Right lobe of liver (tissue), 6 donors: ENCODE results near the gene TM4SF5. TPM values are rescaled to one million over a fixed set of nuclear protein-coding genes. Genes with fewer than 3 reads are reported as not detected.

Experiments used
- ATAC-seq, 4 donors: fragments of 200-7000 bp; cut with Tn5 transposase; one replicate each; pipeline ENCODE4 v1.9.1; 2020; ENCODE audit warnings: mild to moderate bottlenecking in 4 of 4, moderate library complexity in 4 of 4
- DNase-seq, 3 donors: peaks; one replicate each; pipeline ENCODE4 v3.0.0-alpha.2; 2020
- H3K27ac ChIP-seq, 3 donors: fragments of 200-600 bp; one replicate each; pipeline ENCODE4 v1.8.0; 2022
- H3K27me3 ChIP-seq, 2 donors: fragments of 200-600 bp; one replicate each; pipeline ENCODE4 v1.8.0; 2022
- H3K36me3 ChIP-seq, 4 donors: fragments of 200-600 bp; sonication (generic) in 1 of 4; one replicate each; pipeline versions ENCODE4 v1.5.1 to v1.8.0; 2017 to 2022; ENCODE audit warnings: control low read depth in 1 of 4
- H3K4me1 ChIP-seq, 4 donors: fragments of 200-600 bp; sonication (generic) in 1 of 4; one replicate each; pipeline versions ENCODE4 v1.5.1 to v1.8.0; 2017 to 2022; ENCODE audit warnings: control low read depth in 1 of 4
- H3K4me3 ChIP-seq, 3 donors: fragments of 200-600 bp; one replicate each; pipeline ENCODE4 v1.8.0; 2022
- H3K9me3 ChIP-seq, 4 donors: fragments of 200-600 bp; sonication (generic) in 1 of 4; one replicate each; pipeline versions ENCODE4 v1.5.1 to v1.8.0; 2017 to 2022; ENCODE audit warnings: control low read depth in 1 of 4
- POLR2A ChIP-seq: fragments of 450-650 bp; IDR thresholded peaks from one replicate; pipeline ENCODE4 v1.6.1; 2017; ENCODE audit warnings: antibody characterized with exemption, mild to moderate bottlenecking
- WGBS: methylation state at CpG from one replicate; pipeline ENCODE4 v1.1.6; 2018; ENCODE audit warnings: low coverage, low lambda C conversion rate; ENCODE audit not compliant: insufficient coverage; ENCODE audit errors: missing lambda C conversion rate; 5-methylcytosine and 5-hydroxymethylcytosine counted together
- intact Hi-C, 2 donors: fragments of 100-400 bp; cut with DNase I; formaldehyde crosslinking; loops; one replicate each; pipeline versions ENCODE4 v1.11.2 to v1.14.1; 2022
- total RNA-seq, 6 experiments: library from RNA; depleted of rRNA in 2 of 6; stranded (reverse); fragments of >200 nt in 2 of 6; fragmentation: NEBNext Ultra II Directional in 3 of 6; extraction: Animal tissue kit (Norgen Biotek cat#: 25700) in 3 of 6; gene quantifications; one replicate each; pipeline versions ENCODE4 v1.1.0 to v1.2.4, GENCODE V29; 2016 to 2023
- TF ChIP-seq, protein P1 (sequence below), 4 donors: fragments of 200-600 bp in 3 of 4; fragments of 450-650 bp in 1 of 4; IDR thresholded peaks; one replicate each; pipeline versions ENCODE4 v1.5.1 to v1.8.0; 2016 to 2022; ENCODE audit warnings: antibody characterized with exemption in 4 of 4, mild to moderate bottlenecking in 2 of 4
- donor health status: DM: no; HTN: yes; CAD: no.
- donor health status: DM: no; HTN: no; CAD: no.
- donor health status: DM: no; HTN: no; CAD: no.
- donor health status: DM: no; HTN: yes; CAD: no.
- donor health status: DM: no; HTN: yes; CAD: no.

The TM4SF5 gene
- total RNA-seq, 6 experiments from 2014 or later = 67.1 to 215 (median 112) TPM

DNA sequence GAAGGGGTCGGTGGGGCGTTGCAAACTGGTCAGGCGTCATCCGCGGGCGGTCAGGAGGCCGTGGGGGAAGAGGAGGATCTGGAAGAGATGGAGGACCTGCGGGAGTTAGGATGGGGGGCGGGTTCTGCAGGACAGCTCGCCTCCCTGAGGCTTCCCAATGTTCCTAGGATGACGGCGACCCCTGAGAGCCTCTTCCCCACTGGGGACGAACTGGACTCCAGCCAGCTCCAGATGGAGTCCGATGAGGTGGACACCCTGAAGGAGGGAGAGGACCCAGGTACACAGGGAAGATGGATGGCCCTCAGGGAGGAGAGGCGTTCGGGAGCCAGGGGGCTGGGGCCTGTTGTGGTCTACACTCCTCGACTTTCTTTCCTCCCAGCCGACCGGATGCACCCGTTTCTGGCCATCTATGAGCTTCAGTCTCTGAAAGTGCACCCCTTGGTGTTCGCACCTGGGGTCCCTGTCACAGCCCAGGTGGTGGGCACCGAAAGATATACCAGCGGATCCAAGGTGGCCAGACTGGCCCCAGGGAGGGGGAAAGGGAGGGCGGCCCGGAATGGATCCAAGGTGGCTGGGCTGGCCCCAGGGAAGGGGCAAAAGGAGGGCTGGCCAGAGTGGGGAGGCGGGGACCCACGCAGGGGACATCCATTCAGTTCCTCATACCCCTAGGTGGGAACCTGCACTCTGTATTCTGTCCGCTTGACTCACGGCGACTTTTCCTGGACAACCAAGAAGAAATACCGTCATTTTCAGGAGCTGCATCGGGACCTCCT, 36.1 kb downstream of the TM4SF5 start:
- no peak for DNase-seq
- peaks cover 0 to 12% (median 3%) of the 10 kb centered on the region in 4 donors for H3K4me1 ChIP-seq
- 3% methylated on average over 13 of the region's 32 CpGs for WGBS
- H3K36me3 ChIP-seq = no peaks in the 10 kb centered on the region
- TF ChIP-seq, protein P1, sequence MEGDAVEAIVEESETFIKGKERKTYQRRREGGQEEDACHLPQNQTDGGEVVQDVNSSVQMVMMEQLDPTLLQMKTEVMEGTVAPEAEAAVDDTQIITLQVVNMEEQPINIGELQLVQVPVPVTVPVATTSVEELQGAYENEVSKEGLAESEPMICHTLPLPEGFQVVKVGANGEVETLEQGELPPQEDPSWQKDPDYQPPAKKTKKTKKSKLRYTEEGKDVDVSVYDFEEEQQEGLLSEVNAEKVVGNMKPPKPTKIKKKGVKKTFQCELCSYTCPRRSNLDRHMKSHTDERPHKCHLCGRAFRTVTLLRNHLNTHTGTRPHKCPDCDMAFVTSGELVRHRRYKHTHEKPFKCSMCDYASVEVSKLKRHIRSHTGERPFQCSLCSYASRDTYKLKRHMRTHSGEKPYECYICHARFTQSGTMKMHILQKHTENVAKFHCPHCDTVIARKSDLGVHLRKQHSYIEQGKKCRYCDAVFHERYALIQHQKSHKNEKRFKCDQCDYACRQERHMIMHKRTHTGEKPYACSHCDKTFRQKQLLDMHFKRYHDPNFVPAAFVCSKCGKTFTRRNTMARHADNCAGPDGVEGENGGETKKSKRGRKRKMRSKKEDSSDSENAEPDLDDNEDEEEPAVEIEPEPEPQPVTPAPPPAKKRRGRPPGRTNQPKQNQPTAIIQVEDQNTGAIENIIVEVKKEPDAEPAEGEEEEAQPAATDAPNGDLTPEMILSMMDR (IDR thresholded peaks at IDR 0.05) = no peak
- no peak for TF ChIP-seq POLR2A
- ATAC-seq = peak; percentile 1 to 11 (median 3)
- peak overlapping the region; percentile 65 to 84 (median 76) for H3K4me3 ChIP-seq
- H3K9me3 ChIP-seq = no peaks in the 10 kb centered on the region
- H3K27me3 ChIP-seq = no peaks in the 10 kb centered on the region
- intact Hi-C loops = loop anchor here in 1 of 2 donors (5.0 kb wide), 1 partner anchor 75 kb away; no protein-coding TSS in a partner anchor
- H3K27ac ChIP-seq = peak overlapping the region in 1 of 3 donors; percentile 7

DNA sequence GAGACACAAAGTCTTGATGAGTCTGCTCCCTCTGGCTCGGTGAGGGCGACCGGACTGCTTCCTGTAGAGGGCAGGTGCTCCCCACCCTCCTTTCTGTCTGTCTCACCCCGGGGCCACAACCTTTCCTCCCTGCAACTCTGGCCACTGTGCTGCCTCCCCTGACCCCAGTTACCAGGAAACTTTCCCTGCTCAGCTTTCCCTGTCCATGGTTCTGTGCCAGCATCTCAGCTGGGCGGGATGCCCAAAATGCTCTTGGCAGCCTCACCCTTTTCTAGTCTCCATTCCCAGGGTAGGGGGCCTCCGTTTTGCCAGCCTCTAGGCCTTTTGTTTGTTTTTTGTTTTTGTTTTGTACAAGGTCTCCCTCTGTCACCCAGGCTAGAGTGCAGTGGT, 36.7 kb downstream of the TM4SF5 start:
- 31% methylated on average over 2 of the region's 6 CpGs for WGBS
- Histone ChIP-seq H3K4me3 (peak overlapping the region in 2 of 3 donors; percentile 76 to 84), H3K27ac (peak overlapping the region in 1 of 3 donors; percentile 7), H3K4me1 (peaks cover 0 to 12% (median 3%) of the 10 kb centered on the region in 4 donors), H3K9me3 (no peaks in the 10 kb centered on the region), H3K27me3 (no peaks in the 10 kb centered on the region), H3K36me3 (no peaks in the 10 kb centered on the region)
- ATAC-seq (peak; percentile 81 to 86 (median 83)), DNase-seq (peak; percentile 82 to 90 (median 90))
- no peak for TF ChIP-seq POLR2A
- TF ChIP-seq, protein P1 (IDR thresholded peaks at IDR 0.05) = peak; percentile 7 to 44 (median 16)
- intact Hi-C loops = loop anchor here in 1 of 2 donors (5.0 kb wide), 1 partner anchor 74 kb away; no protein-coding TSS in a partner anchor

DNA sequence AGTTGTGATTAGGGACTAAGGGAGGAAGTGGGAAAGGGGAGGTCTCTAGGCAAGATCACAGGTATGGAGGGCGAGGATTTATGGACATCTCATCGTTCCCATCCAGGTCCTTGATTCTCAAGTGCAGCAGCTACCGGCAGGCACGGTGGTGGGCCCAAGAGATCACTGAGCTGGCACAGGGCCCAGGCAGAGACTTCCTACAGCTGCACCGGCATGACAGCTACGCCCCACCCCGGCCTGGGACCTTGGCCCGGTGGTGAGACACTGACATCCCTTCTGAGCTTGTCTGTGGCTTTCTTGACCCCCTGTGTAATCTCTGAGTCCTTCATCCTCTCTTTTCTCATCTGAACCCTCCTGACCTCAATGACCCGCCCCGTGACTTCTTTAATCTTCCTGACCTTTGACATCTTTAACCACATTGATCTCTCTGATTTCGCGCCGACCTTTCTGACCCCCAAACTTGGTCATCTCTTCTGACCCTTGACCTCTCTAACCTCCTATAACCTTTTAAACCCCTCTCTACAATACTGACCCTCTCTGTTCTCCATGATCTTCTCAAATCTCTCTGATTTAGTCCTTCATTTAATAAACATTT, 39.1 kb downstream of the TM4SF5 start:
- 35% methylated on average over 10 of the region's 13 CpGs for WGBS
- ATAC-seq (no peak), DNase-seq (peak in 1 of 3 donors; percentile 36)
- intact Hi-C loops = no loop called here
- no peaks in the 10 kb centered on the region for H3K27me3 ChIP-seq
- no peak overlapping the region for H3K27ac ChIP-seq
- H3K4me1 ChIP-seq = peaks cover 0 to 12% (median 3%) of the 10 kb centered on the region in 4 donors
- peaks cover 0 to 4% (median 0%) of the 10 kb centered on the region in 4 donors for H3K36me3 ChIP-seq
- H3K9me3 ChIP-seq = no peaks in the 10 kb centered on the region
- no peak for TF ChIP-seq POLR2A
- TF ChIP-seq, protein P1 (IDR thresholded peaks at IDR 0.05) = no peak
- no peak overlapping the region for H3K4me3 ChIP-seq

DNA sequence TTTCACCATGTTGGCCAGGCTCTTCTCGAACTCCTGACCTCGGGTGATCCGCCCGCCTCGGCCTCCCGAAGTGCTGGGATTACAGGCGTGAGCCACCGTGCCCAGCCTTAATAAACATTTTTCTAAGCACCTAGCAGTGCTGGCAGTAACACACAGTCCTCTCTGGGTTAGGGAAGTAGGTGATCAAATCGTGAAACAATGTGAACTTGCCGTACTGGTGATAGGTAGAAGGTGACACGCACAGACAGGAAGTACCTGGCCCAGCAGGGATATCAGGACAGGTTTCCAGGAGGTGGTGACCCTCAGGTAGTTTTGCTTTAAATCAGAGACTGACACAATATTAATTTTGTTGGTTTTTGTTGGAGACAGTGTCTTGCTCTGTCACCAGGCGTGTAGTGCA, 39.8 kb downstream of the TM4SF5 start:
- Histone ChIP-seq H3K4me1 (peaks cover 0 to 8% (median 3%) of the 10 kb centered on the region in 4 donors), H3K4me3 (no peak overlapping the region), H3K27me3 (no peaks in the 10 kb centered on the region), H3K9me3 (no peaks in the 10 kb centered on the region), H3K36me3 (peaks cover 0 to 4% (median 0%) of the 10 kb centered on the region in 4 donors), H3K27ac (no peak overlapping the region)
- TF ChIP-seq POLR2A = no peak
- TF ChIP-seq, protein P1 (IDR thresholded peaks at IDR 0.05) = no peak
- no peak for DNase-seq
- WGBS = 82% methylated on average over 3 of the region's 12 CpGs
- no peak for ATAC-seq
- intact Hi-C loops = no loop called here
